Smooth muscle cell of the brain vasculature (primary cell): Measurements from ENCODE around the gene PDGFD.

Source experiments
- DNase-seq: peaks from one replicate; pipeline ENCODE4 v3.0.0-alpha.2; 2012; ENCODE audit warnings: low read depth, low spot score

Gene PDGFD

GRCh38 chr11:104093426-104094280, 70.3 kb downstream of the PDGFD start:
- DNase-seq: no peak

DNA sequence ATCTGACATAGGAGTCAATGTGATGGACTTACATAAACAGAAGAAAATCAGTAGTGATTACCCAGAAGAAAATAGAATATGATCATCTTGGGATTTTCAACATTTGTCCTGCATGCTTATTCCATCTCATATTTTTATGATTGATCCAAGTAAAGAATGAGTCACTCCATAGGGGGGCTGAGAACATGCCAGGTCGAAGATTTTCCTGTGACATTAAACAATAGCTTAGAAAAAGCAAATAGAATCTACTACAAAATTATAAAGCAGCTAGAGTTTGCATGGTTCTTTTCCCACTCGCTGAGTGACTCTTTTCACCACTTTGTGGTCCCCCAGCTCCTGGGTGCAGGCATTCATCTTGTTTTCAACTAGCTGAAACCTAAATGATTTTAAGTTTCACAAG, 71.2 kb downstream of the PDGFD start:
- no peak for DNase-seq

GRCh38 chr11:104091281-104092096, 72.5 kb downstream of the PDGFD start:
- no peak for DNase-seq

DNA sequence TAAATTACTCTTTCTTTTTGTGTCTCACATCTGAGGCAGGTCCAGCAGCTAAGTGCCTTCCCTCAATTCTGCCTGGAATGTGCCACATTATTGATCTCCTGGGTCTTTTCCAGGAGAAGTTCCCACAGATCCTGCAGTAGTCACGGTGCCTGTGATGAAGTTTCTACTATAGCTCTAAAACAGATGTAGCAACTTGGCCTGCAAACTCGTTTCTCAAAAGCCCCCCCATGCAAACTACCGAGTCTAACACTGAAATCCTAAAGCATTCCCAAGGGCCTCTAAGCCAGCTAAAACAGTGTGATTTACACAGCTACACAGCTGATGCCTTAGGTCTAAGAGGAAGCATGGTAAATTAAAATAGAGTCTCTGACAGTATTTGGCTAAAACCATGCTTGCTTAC, 73.2 kb downstream of the PDGFD start:
- DNase-seq: no peak

GRCh38 chr11:104089481-104089880, 74.5 kb downstream of the PDGFD start:
- no peak for DNase-seq

GRCh38 chr11:104086621-104087020, 77.3 kb downstream of the PDGFD start:
- DNase-seq: no peak

GRCh38 chr11:104078995-104079394, 85.0 kb downstream of the PDGFD start:
- DNase-seq: no peak

DNA sequence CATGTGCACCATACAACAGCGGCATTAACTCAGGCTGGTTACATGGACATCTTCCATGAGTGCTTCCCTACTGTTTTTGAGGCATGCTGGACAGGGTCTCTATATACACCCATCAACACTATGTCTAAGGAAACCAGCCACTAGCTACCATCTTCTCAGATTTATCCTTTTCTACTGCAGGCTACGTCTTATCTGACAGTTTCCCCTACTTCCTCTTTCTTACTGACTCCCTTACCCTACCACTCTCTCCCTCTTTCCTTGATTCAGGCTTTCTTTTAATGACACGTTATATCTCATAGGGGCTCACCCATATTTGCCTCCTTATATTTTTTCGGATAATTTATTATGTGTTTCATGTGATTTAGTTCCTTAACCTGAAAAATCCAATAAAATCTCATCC, 85.7 kb downstream of the PDGFD start:
- no peak for DNase-seq

DNA sequence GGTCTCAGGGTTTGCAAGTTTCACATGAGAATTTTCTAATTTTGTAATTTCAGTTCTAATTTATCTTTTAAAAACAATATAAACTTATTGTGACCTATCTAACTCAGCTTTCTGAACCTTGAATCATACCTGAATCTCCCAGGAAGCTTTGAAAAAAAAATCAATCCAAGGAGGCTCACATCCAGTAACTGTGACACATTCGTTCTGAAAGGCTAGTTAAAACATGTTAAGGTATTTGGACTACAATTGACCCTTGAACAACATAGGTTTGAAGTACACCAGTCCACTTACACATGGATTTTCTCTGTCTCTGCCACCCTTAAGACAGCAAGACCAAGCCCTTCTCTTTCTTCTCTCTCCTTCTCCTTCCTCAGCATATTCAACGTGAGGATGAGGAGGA, 87.5 kb downstream of the PDGFD start:
- DNase-seq: no peak

- DNase-seq: no peak
Observed at GRCh38 chr11:104075706-104076105, 88.2 kb downstream of the PDGFD start.

GRCh38 chr11:104075091-104075490, 88.9 kb downstream of the PDGFD start:
- DNase-seq: no peak

- no peak for DNase-seq
Observed at GRCh38 chr11:104073950-104074705, 89.8 kb downstream of the PDGFD start.

- no peak for DNase-seq
Observed at GRCh38 chr11:104067534-104067933, 96.4 kb downstream of the PDGFD start.

DNA sequence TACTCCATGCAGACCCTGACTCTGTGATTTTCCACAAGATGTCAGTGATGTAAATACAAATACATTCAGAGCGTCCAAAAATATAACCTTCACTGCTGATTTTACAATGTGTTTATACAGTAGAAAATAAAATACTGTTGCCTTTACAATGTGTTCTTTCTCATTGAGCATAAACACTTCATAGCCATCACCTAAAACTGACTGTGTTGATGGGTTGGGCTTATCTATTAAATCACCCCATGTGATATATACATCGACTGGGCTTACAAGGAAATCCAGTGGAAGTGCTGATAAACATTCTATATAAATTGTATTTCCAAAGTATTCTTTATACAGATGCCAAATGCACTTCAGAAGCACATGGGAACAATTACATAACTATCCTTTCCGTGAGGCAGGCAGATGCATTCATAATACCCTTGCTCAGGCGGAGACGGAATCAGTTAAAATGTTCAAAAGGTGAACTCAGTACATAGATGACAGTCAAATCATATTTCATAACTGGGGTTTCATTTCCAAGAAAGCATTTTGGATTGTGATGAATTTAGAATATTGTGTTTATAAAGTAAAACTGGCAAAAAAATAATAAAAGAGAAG, 99.8 kb downstream of the PDGFD start:
- no peak for DNase-seq

- DNase-seq: no peak
Observed at GRCh38 chr11:104061853-104062521, 102.0 kb downstream of the PDGFD start.

DNA sequence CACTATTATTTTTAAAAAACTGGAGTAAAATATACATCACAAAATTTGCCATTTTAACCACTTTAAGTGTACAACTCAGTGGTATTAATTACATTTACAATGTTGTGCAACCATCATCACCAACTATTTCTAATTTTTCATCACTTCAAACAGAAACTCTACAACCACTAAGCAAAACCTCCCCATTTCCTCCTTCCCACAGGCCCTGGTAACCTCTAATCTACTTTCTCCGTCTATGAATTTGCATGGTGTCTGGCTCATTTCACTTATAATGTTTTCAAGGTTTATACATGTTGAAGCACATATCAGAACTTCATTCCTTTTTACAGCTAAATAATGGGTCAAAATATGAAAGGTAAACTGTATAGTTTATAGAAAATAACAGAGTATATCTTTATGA, 103.1 kb downstream of the PDGFD start:
- DNase-seq: no peak

- DNase-seq: no peak
Observed at GRCh38 chr11:104060004-104060794, 103.7 kb downstream of the PDGFD start.

DNA sequence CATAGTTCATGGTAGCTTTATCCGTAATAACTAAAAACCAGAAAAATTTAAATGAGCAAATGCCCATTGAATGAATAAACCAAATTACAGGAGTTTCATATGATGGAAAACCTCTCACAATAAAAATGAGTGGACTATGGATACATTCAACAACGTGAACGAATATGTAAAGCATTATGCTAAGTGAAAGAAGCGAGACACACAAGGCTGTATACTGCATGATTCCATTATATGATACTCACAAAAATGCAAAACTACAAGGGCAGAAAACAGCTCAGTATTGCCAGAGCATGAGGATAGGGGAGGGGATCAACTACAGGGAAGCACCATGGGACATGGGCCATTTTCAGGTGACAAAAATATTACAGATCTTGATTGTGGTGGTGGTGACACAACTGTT, 105.3 kb downstream of the PDGFD start:
- no peak for DNase-seq

DNA sequence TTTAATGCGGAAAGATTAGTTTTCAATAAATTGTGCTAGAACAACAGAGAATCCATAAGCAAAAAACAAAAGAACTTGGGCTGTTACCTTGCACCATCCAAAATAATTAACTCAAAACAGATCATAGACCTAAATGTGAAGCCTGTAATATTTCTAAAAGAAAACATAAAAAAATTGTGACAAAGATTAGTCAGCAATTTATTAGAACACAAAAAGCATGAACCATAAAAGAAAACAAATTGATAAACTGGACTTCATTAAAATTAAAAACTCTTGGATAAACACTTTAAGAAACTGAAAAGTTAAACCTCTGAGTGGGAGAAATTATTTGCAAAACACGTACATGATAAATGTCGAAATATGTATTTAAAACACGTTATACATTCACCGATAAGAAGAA, 106.0 kb downstream of the PDGFD start:
- DNase-seq: no peak

DNA sequence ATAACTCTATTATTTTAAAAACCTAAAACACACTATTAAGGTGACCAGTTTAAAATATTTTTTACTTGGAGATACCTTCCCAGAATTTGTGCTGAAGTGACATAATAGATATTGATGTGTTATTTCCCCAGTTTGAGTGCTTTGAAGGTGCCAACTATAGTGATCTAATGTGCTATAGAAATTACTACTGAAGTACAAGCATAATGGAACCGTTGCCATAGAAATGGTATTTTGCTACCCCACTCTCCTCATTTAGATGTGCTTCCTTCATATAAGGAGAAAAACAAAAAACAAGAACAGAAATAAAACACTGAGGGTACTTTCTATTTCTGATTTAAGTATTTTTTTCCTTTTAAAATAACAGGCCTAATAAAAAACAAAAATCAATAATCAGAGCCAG, 108.4 kb downstream of the PDGFD start:
- DNase-seq: no peak
